Upper lobe of left lung (tissue), 4 donors: ENCODE results near the gene CCDC190.

ENCODE experiments used
- EP300 ChIP-seq, 4 donors: sonication (generic); formaldehyde crosslinking; IDR thresholded peaks; one replicate each; pipeline ENCODE4 v1.5.1; 2017; ENCODE audit warnings: antibody characterized with exemption in 4 of 4, control low read depth in 2 of 4
- POLR2A ChIP-seq, 4 donors: fragments of 450-650 bp; IDR thresholded peaks; one replicate each; pipeline ENCODE4 v1.5.1; 2016 to 2017; ENCODE audit warnings: antibody characterized with exemption in 4 of 4, mild to moderate bottlenecking in 2 of 4
- POLR2AphosphoS5 ChIP-seq, 2 donors: sonication (generic); formaldehyde crosslinking; IDR thresholded peaks; one replicate each; pipeline ENCODE4 v1.5.1; 2017; ENCODE audit warnings: antibody characterized with exemption in 2 of 2
- TF ChIP-seq, protein P1 (sequence below), 6 experiments: fragments of 450-650 bp in 4 of 6; fragments of 200-600 bp in 2 of 6; sonication (generic) in 2 of 6; IDR thresholded peaks; one replicate each; pipeline ENCODE4 v1.5.1; 2016 to 2019; ENCODE audit warnings: antibody characterized with exemption in 6 of 6

GRCh38 chr1:162903246-162903645, 42.3 kb upstream of the CCDC190 start:
- TF ChIP-seq, protein P1, sequence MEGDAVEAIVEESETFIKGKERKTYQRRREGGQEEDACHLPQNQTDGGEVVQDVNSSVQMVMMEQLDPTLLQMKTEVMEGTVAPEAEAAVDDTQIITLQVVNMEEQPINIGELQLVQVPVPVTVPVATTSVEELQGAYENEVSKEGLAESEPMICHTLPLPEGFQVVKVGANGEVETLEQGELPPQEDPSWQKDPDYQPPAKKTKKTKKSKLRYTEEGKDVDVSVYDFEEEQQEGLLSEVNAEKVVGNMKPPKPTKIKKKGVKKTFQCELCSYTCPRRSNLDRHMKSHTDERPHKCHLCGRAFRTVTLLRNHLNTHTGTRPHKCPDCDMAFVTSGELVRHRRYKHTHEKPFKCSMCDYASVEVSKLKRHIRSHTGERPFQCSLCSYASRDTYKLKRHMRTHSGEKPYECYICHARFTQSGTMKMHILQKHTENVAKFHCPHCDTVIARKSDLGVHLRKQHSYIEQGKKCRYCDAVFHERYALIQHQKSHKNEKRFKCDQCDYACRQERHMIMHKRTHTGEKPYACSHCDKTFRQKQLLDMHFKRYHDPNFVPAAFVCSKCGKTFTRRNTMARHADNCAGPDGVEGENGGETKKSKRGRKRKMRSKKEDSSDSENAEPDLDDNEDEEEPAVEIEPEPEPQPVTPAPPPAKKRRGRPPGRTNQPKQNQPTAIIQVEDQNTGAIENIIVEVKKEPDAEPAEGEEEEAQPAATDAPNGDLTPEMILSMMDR (IDR thresholded peaks at IDR 0.05), result no peak
- TF ChIP-seq POLR2AphosphoS5 (IDR thresholded peaks at IDR 0.05), result no peak
- TF ChIP-seq POLR2A (IDR thresholded peaks at IDR 0.05), result no peak
- TF ChIP-seq EP300 (IDR thresholded peaks at IDR 0.05), result no peak
